Lower leg skin (tissue), 4 donors: Measurements from ENCODE around the gene NEIL3. TPM values are rescaled to one million over a fixed set of nuclear protein-coding genes. Genes with fewer than 3 reads are reported as not detected.

Source experiments
- DNase-seq, 2 donors: peaks; one replicate each; pipeline ENCODE4 v3.0.0-alpha.2; 2019; ENCODE audit warnings: low spot score in 2 of 2
- H3K4me3 ChIP-seq: fragments of 200-600 bp; sonication (generic); 2 replicates; pipeline ENCODE4 v1.5.1; 2017; ENCODE audit warnings: mild to moderate bottlenecking, low read depth; ENCODE audit not compliant: poor library complexity, severe bottlenecking
- CTCF ChIP-seq, 3 donors: fragments of 450-650 bp; IDR thresholded peaks; one replicate each; pipeline ENCODE4 v1.5.1; 2016; ENCODE audit warnings: antibody characterized with exemption in 3 of 3, mild to moderate bottlenecking in 3 of 3, moderate library complexity in 2 of 3
- POLR2A ChIP-seq, 2 donors: fragments of 450-650 bp; IDR thresholded peaks; one replicate each; pipeline ENCODE4 v1.6.1; 2016 to 2017; ENCODE audit warnings: antibody characterized with exemption in 2 of 2, mild to moderate bottlenecking in 1 of 2, moderate library complexity in 1 of 2
- WGBS, 2 donors: methylation state at CpG; one replicate each; pipeline ENCODE4 v1.1.5; 2018; 5-methylcytosine and 5-hydroxymethylcytosine counted together
- intact Hi-C: fragments of 100-400 bp; cut with DNase I; formaldehyde crosslinking; loops from one replicate; pipeline ENCODE4 v1.15.0; 2023; ENCODE audit warnings: low total_unique reads
- total RNA-seq, 4 donors: library from RNA; depleted of rRNA; stranded (reverse); fragments of >200 nt; gene quantifications; one replicate each; pipeline ENCODE4 v1.1.0, GENCODE V29; 2016

The NEIL3 gene
- total RNA-seq, 4 donors from 2014 or later, result 0.71 to 2.1 (median 1.9) TPM

DNA sequence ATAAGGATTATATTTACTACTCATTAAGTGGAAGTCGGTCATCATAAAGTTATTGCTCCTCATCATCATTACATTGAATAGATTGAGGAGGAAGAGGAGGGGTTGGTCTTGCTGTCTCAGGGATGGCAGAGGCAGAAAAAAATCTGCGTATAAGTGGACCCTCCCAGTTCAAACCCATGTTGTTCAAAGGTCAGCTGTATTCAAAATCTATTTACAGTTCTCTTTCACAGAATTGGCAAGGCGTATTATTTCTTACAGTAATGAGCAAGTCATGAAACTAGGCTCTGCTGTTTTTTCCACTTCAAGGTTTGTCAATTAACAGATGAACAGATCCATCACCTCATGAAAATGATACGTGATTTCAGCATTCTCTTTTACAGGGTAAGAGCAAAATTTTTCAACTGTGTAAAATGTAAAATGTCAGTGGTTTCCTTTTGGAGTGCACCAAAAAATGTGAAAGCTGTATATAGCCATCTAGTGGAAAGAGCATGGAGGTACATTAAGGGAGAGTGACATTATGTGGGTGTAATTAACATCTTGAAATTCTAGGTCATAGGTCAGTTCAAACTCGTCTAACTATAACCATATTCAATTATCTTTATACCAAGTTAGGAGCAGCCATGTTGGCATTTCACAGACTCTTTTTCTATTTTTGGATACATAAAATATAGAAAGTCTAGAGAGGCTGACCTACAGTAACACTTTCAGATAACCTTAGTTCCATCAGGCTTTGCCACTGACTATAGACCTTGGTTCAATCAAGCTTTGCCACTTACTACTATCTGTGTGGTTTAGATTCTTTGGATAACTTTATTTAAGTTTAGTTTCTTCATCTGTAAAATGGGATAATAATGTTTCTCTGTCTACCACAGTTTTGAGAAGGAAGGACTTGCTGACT is 30.1 kb downstream of the NEIL3 start:
- DNase-seq, result no peak
- intact Hi-C loops, result loop anchor here (10.0 kb wide), 1 partner anchor 85 kb away; no protein-coding TSS in a partner anchor
- 36 to 37% methylated on average over 5 of the region's 5 CpGs for WGBS, 2 donors

DNA sequence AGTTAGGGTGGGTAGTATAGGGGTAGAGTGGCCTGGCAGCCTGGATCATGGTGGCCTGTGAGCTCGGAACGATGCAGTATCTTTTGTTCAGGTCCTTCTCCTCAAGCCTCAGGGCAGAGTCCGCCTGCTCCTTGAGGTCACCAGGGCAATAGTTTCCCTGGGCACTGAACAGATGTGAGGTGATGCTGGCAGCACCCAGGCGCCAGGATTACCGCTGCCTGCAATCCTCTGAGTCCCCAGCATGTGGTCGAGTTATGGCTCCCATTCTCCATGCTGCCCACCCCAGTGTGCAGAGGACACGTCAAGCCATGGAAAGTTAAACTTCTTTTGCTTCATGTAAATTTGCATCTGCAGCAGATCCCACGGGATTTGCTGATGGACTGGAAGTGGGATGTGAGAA is 38.7 kb downstream of the NEIL3 start:
- TF ChIP-seq CTCF (IDR thresholded peaks at IDR 0.05), result no peak
- intact Hi-C loops, result no loop called here
- WGBS, 2 donors, result 96 to 98% methylated on average over 8 of the region's 8 CpGs

More for the DNA sequence above, 30.1 kb downstream of the NEIL3 start:
- no peak for TF ChIP-seq POLR2A (IDR thresholded peaks at IDR 0.05)
- no peak for TF ChIP-seq CTCF (IDR thresholded peaks at IDR 0.05)
- no peak overlapping the region for H3K4me3 ChIP-seq

GRCh38 chr4:177349191-177349590 is 39.5 kb downstream of the NEIL3 start:
- 92 to 96% methylated on average over 6 of the region's 6 CpGs for WGBS, 2 donors
- TF ChIP-seq POLR2A (IDR thresholded peaks at IDR 0.05) (no peak), CTCF (IDR thresholded peaks at IDR 0.05) (no peak)
- DNase-seq, result no peak
- no peak overlapping the region for H3K4me3 ChIP-seq
- intact Hi-C loops, result no loop called here

More for the DNA sequence above, 38.7 kb downstream of the NEIL3 start:
- DNase-seq, result no peak
- H3K4me3 ChIP-seq, result no peak overlapping the region

- intact Hi-C loops, result no loop called here
- DNase-seq, result no peak
- H3K4me3 ChIP-seq, result no peak overlapping the region
- WGBS, 2 donors, result 94 to 95% methylated on average over 5 of the region's 5 CpGs
- no peak for TF ChIP-seq CTCF (IDR thresholded peaks at IDR 0.05)
- TF ChIP-seq POLR2A (IDR thresholded peaks at IDR 0.05), result no peak
Observed at GRCh38 chr4:177351622-177352244, 42.1 kb downstream of the NEIL3 start.

GRCh38 chr4:177356206-177356605 is 46.5 kb downstream of the NEIL3 start:
- DNase-seq, result no peak
- no peak overlapping the region for H3K4me3 ChIP-seq
- intact Hi-C loops, result no loop called here
- TF ChIP-seq POLR2A (IDR thresholded peaks at IDR 0.05), result no peak
- TF ChIP-seq CTCF (IDR thresholded peaks at IDR 0.05), result no peak
